Stimulated activated CD8-positive, alpha-beta memory T cell treated with anti-CD3 and anti-CD28 coated beads, Interleukin-12 subunit alpha, Interleukin-12 subunit beta, amount 100 ng/mL, for 24 hours (primary cell): ENCODE data around the gene NPTN.

ENCODE experiments used
- DNase-seq: peaks from one replicate; pipeline ENCODE4 v3.0.0-alpha.2; 2020; ENCODE audit errors: extremely low read depth

Gene NPTN

GRCh38 chr15:73632670-73633058, 525 bp downstream of the NPTN start:
- DNase-seq = no peak

DNA sequence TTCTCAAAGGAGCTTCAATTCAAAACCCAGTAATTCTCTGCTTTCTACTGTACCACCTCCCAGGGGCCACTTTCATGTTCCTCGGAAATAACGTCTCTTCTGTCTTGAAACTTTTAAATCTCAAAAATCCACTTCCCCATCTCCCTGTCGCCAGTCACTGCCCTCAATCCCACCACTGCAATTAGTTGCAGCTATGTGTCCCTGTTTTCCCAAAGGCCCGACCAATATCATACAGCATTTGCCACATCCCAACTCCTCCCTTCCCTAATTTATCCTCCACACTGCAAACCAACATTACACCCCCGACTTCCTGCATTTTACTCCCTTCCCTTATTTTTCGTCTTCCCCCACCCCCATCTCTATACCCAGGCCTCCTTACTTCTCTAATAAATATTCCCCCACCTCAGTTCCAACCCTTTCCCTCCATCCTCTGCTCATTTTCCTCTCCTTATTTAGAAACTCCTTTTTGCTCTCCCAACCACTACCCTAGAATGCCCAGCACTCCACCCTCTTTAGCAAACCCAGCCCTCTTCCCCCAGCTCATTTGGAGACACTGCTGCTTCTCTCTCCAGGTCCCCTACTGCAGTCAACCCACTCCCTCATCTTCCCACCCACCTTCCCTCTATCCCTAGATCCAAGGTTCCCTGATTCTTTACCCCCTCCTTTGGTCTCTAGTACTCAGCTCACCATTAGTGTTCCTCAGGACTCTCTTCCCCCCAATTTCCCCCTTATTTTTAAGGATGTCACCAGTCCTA, 1.1 kb downstream of the NPTN start:
- DNase-seq = no peak

DNA sequence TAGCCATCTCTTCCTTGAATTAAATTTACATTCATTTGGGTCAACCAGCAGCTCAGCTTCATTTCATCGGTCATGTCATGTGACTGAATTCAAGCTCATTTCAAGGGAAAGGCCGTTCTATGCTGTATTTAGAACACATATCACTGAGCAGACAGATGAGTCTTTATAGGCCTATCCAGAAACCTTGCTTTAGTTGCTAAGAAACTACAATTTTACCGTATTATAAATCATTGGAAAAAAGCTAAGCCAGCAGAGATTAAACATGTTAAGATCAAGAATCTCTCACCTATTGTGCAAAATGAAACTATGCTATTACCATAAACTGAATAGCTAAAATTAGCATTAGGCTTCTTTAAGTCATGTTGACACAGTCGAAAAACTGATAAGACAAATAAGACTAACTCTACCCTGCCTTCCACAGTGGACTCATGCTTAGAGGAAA, 2.2 kb downstream of the NPTN start:
- no peak for DNase-seq

- no peak for DNase-seq
These were observed 3.3 kb downstream of the NPTN start for GRCh38 chr15:73629798-73630429.

GRCh38 chr15:73628976-73629797, 4.0 kb downstream of the NPTN start:
- DNase-seq = no peak

- DNase-seq = no peak
These were observed 5.1 kb downstream of the NPTN start for GRCh38 chr15:73628102-73628501.

- no peak for DNase-seq
These were observed 7.1 kb downstream of the NPTN start for GRCh38 chr15:73626072-73626471.

DNA sequence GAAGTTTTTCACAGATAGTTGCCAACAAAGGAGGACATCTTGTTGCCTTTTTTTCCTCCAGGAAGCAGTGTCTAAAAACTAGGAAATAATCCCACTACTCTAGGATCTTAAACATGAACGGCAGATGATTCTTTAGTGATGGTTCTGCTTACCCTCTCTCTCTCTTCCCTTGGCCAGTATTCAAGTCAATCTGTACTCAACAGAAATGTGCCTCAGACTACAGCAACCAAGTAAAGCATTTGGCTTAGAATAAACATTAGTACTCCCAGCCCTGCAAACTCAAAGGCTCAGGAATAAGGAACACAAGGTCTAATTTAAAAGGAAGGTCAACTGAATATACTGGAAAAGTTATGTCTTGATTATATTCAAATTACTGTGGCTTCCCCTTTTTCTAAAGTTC, 8.7 kb downstream of the NPTN start:
- DNase-seq = no peak

- no peak for DNase-seq
These were observed 11.8 kb downstream of the NPTN start for GRCh38 chr15:73621286-73621826.

GRCh38 chr15:73620078-73620477, 13.1 kb downstream of the NPTN start:
- DNase-seq = no peak

DNA sequence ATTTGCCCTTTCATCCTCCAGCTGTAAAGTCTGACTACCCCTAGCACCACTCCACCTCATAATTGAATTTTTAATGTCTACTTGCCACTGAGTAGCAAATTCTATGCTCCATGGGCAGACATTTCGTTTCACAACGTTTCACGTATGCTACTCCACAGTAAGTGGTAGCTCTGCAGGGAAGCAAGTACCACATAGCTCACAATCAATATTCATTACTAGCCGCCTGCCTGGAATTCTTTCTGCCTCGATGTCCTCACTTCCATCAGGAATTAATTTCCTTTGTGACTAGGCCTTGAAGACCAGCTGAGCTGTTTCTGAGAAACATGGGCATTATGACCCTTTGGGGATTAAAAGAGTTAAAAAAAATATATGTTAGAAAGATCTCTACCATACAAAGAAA, 15.3 kb downstream of the NPTN start:
- no peak for DNase-seq

- DNase-seq = no peak
These were observed 15.8 kb downstream of the NPTN start for GRCh38 chr15:73617301-73617831.

- no peak for DNase-seq
These were observed 24.2 kb downstream of the NPTN start for GRCh38 chr15:73608941-73609340.

- DNase-seq = no peak
These were observed 24.7 kb downstream of the NPTN start for GRCh38 chr15:73608475-73608874.

DNA sequence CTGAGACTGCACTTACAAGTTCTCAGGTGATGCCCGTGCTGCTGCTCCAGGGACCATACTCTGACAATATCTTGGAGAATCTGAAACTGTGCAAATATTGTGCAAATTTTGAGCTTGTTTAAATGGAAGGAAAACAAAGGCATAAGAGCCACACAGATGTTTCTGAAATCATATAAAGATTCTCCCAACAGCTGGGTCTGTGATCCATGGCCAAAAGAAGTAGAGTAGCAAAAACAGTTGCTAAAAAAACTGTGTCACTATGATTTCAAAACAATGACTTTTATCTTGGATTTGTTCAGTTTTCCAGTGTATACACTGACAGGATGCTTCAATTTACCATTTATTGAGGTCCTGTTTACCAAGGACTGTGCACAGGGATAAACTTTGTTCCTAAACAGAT, 25.3 kb downstream of the NPTN start:
- no peak for DNase-seq

DNA sequence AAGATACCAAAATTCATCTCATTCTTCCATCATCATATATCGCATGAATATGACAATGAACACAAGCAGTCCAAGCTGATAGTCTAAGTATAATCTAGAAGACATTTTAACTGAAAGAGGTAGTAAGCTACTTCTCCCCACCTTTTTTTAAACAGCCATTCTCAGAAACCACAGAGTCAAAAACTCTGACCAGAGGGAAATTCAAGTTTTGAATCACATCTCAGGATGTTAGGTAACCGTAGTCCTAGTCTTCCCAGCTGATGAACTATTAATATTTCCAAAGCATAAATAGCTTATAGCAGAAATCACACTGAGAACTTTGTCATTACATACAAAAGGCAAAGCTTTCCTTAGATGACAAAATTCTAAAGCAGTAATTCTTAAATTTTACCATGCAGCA, 25.8 kb downstream of the NPTN start:
- no peak for DNase-seq

DNA sequence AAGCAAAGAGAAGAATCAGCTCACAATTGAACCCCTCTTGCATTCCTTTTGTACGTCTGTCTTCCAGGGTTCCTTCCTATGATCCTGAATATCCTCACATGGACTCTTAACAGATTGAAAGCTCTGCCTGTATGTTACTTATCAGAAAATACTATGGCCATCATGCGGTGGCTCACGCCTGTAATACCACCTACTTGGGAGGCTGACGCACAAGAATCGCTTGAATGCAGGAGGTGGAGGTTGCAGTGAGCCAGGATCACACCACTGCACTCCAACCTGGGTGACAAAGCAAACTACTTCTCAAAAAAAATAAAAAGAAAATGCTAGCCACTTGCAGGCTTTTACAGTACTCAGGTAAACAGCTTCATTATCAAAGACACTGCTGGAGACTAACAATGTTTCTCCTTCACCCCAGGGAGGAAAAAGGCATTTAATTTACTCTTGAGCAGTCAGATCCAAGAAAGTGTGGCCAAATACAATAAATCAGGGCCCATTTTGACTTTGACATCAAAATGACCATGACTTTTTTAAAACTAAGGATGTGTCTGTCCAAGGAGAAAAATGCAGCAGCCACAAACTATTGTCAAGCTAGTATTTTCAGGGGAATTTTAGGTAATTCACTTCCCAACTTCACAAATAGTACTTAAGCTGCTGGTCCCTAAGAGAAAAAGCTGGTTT, 27.3 kb downstream of the NPTN start:
- no peak for DNase-seq

DNA sequence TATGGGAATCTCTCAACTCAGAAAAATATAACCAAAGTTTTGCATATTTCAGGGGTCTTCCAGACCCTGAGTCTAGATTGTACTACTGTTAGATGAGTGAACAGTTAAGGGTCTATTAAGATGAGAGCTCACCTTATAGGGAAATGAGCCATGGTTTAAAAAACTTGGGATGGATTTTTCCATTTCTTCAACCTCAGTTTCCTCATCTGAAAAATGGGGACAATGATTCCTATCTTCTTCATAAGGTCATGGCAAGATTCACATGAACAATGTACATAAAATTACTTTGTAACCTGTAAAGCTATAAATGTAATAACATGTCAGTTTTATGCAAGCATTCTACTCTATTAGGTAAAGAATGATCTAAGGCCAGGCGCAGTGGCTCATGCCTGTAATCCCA, 28.7 kb downstream of the NPTN start:
- no peak for DNase-seq

DNA sequence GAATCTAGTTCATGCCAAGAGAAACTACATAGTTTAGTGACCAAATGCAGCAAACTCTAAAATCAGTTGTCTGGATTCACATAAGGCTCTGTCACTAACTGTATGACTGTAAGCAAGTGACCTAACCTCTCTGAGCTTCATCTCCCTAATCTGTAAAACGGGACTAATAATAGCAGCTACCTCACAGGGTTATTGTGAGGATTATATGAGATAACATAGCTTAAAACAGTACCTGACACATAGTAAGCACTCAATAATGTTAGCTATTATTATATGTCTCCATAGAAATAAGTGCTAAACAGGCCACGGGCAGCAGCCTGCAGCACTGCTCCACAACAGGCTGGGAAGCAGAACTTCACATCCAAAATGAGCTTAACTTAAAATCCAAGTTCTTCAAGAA, 30.2 kb downstream of the NPTN start:
- DNase-seq = no peak

- DNase-seq = no peak
These were observed 30.7 kb downstream of the NPTN start for GRCh38 chr15:73602446-73602843.
